H1 (cell line): ENCODE data around the gene ZBED4. TPM values are rescaled to one million over a fixed set of nuclear protein-coding genes. Genes with fewer than 3 reads are reported as not detected.

Source experiments
- CTCF ChIA-PET: fragments of 300-600 bp; sonication (Branson Sonifier 250); formaldehyde crosslinking; loops from one replicate; lab custom pipeline; 2021; ENCODE audit not compliant: partially characterized antibody; lab: Charles Lee
- POLR2A ChIA-PET: fragments of 300-600 bp; sonication (Branson Sonifier 250); formaldehyde crosslinking; loops from one replicate; lab custom pipeline; 2021; ENCODE audit warnings: inconsistent platforms; ENCODE audit not compliant: partially characterized antibody; lab: Charles Lee
- DNase-seq, 2 experiments: peaks; one replicate each; pipeline versions ENCODE4 v3.0.0 to v3.0.0-alpha.2; 2010 to 2022; ENCODE audit warnings: low spot score in 2 of 2, low read depth in 1 of 2, mixed read lengths in 1 of 2
- FAIRE-seq: peaks from 2 replicates; lab custom pipeline; 2011; peaks lifted over from hg19 to GRCh38; lab: Jason Lieb, UNC
- H2AFZ ChIP-seq: 2 replicates; pipeline ENCODE4 v1.8.1; 2012; ENCODE audit warnings: low read length, inconsistent platforms
- H2AK5ac ChIP-seq: 2 replicates; pipeline ENCODE4 v1.6.1; 2013; ENCODE audit warnings: low read depth, low read length
- H2BK120ac ChIP-seq: replicated peaks from 2 replicates; pipeline ENCODE3; 2013; ENCODE audit warnings: low read depth, low read length, inconsistent platforms
- H2BK12ac ChIP-seq: 2 replicates; pipeline ENCODE4 v1.6.1; 2013; ENCODE audit warnings: low read depth, low read length
- H2BK15ac ChIP-seq: 2 replicates; pipeline ENCODE4 v1.6.1; 2013; ENCODE audit warnings: low read length
- H2BK20ac ChIP-seq: 2 replicates; pipeline ENCODE4 v1.6.1; 2013; ENCODE audit warnings: low read length
- H2BK5ac ChIP-seq: 2 replicates; pipeline ENCODE4 v1.6.1; 2013; ENCODE audit warnings: low read depth, low read length
- H3K14ac ChIP-seq: 2 replicates; pipeline ENCODE4 v1.6.1; 2013; ENCODE audit warnings: inconsistent platforms; ENCODE audit not compliant: insufficient read length
- H3K18ac ChIP-seq: 2 replicates; pipeline ENCODE4 v1.6.1; 2013; ENCODE audit warnings: low read length; ENCODE audit errors: extremely low read depth
- H3K23ac ChIP-seq: 2 replicates; pipeline ENCODE4 v1.6.1; 2013; ENCODE audit warnings: inconsistent platforms; ENCODE audit not compliant: insufficient read length
- H3K23me2 ChIP-seq: 2 replicates; pipeline ENCODE4 v1.6.1; 2013; ENCODE audit warnings: low read depth, low read length
- H3K27ac ChIP-seq: 2 replicates; pipeline ENCODE4 v1.6.1; 2011; ENCODE audit warnings: low read depth, low read length, inconsistent platforms
- H3K27me3 ChIP-seq, 4 experiments: replicated peaks in 1 of 4; 1 replicate in 1 of 4; 2 replicates in 3 of 4; pipeline versions ENCODE4 v1.6.1 to v1.8.1; 2011 to 2013; ENCODE audit warnings: low read length in 3 of 4, mild to moderate bottlenecking in 3 of 4, inconsistent platforms in 2 of 4, mixed read lengths in 2 of 4, moderate library complexity in 1 of 4; ENCODE audit not compliant: control insufficient read depth in 3 of 4, insufficient read depth in 3 of 4; ENCODE audit errors: extremely low read depth in 1 of 4
- H3K36me3 ChIP-seq, 4 experiments: 2 replicates each; pipeline versions ENCODE4 v1.6.1 to v1.8.1; 2011 to 2013; ENCODE audit warnings: mild to moderate bottlenecking in 4 of 4, low read length in 3 of 4, moderate library complexity in 2 of 4, control low read depth in 1 of 4, inconsistent platforms in 1 of 4; ENCODE audit not compliant: insufficient read depth in 4 of 4, control insufficient read depth in 2 of 4
- H3K4ac ChIP-seq: replicated peaks from 2 replicates; pipeline ENCODE3; 2013; ENCODE audit warnings: low read length, low read depth, mixed read lengths, inconsistent platforms; ENCODE audit not compliant: insufficient read length
- H3K4me1 ChIP-seq, 4 experiments: replicated peaks in 1 of 4; 1 replicate in 1 of 4; 2 replicates in 3 of 4; pipeline versions ENCODE4 v1.6.1 to v1.8.1; 2011 to 2013; ENCODE audit warnings: low read length in 3 of 4, inconsistent platforms in 2 of 4, mixed read lengths in 1 of 4; ENCODE audit not compliant: insufficient read depth in 4 of 4, control insufficient read depth in 3 of 4
- H3K4me2 ChIP-seq, 2 experiments: 2 replicates each; pipeline versions ENCODE4 v1.6.1 to v1.8.1; 2011 to 2013; ENCODE audit warnings: low read depth in 2 of 2, low read length in 2 of 2, control low read depth in 1 of 2, inconsistent platforms in 1 of 2, mild to moderate bottlenecking in 1 of 2; ENCODE audit not compliant: insufficient read depth in 1 of 2
- H3K4me3 ChIP-seq, 4 experiments: fragments of 200-600, 300-600 bp in 1 of 4; sonication (generic), shearing (Covaris generic), sonication (Bioruptor Twin) in 1 of 4; 2 replicates each; pipeline versions ENCODE4 v1.5.1 to v1.8.1; 2011 to 2016; ENCODE audit warnings: low read length in 4 of 4, low read depth in 3 of 4, control low read depth in 2 of 4, inconsistent platforms in 2 of 4, mild to moderate bottlenecking in 2 of 4, mixed read lengths in 1 of 4, moderate library complexity in 1 of 4; ENCODE audit not compliant: insufficient read depth in 2 of 4; ENCODE audit errors: extremely low read depth in 1 of 4
- H3K56ac ChIP-seq: replicated peaks from 2 replicates; pipeline ENCODE3; 2013; ENCODE audit warnings: low read depth, mild to moderate bottlenecking, mixed read lengths, low read length, inconsistent platforms; ENCODE audit not compliant: insufficient read length
- H3K79me1 ChIP-seq: 2 replicates; pipeline ENCODE4 v1.6.1; 2013; ENCODE audit warnings: low read depth, low read length, control low read depth
- H3K79me2 ChIP-seq, 2 experiments: 2 replicates each; pipeline versions ENCODE4 v1.6.1 to v1.8.1; 2012 to 2013; ENCODE audit warnings: low read length in 2 of 2, mild to moderate bottlenecking in 2 of 2, inconsistent platforms in 1 of 2; ENCODE audit not compliant: insufficient read depth in 2 of 2, control insufficient read depth in 1 of 2
- H3K9ac ChIP-seq, 4 experiments: replicated peaks in 1 of 4; 1 replicate in 1 of 4; 2 replicates in 3 of 4; pipeline versions ENCODE4 v1.6.1 to v1.8.1; 2011 to 2013; ENCODE audit warnings: low read depth in 3 of 4, low read length in 3 of 4, control low read depth in 2 of 4, mild to moderate bottlenecking in 2 of 4, moderate library complexity in 2 of 4, inconsistent platforms in 1 of 4; ENCODE audit errors: extremely low read depth in 1 of 4
- H3K9me3 ChIP-seq, 2 experiments: 2 replicates each; pipeline versions ENCODE4 v1.6.1 to v1.8.1; 2012 to 2013; ENCODE audit warnings: mild to moderate bottlenecking in 2 of 2, moderate library complexity in 2 of 2, control low read depth in 1 of 2, inconsistent platforms in 1 of 2, low read depth in 1 of 2, low read length in 1 of 2, mixed read lengths in 1 of 2; ENCODE audit not compliant: insufficient read depth in 2 of 2
- H4K20me1 ChIP-seq, 2 experiments: replicated peaks in 1 of 2; 2 replicates each; pipeline versions ENCODE3 to v1.8.1; 2011 to 2013; ENCODE audit warnings: inconsistent platforms in 2 of 2, low read length in 2 of 2, mild to moderate bottlenecking in 1 of 2; ENCODE audit not compliant: insufficient read depth in 2 of 2, control insufficient read depth in 1 of 2
- H4K5ac ChIP-seq: 2 replicates; pipeline ENCODE4 v1.6.1; 2013; ENCODE audit warnings: low read length, low read depth, mixed read lengths, inconsistent platforms; ENCODE audit not compliant: insufficient read length
- H4K8ac ChIP-seq: 2 replicates; pipeline ENCODE4 v1.8.0; 2013; ENCODE audit warnings: mild to moderate bottlenecking, moderate library complexity, low read length, inconsistent platforms; ENCODE audit not compliant: insufficient read depth; ENCODE audit errors: extremely low read depth
- H4K91ac ChIP-seq: replicated peaks from 2 replicates; pipeline ENCODE3; 2013; ENCODE audit warnings: low read length, mixed read lengths, inconsistent platforms; ENCODE audit not compliant: insufficient read length
- ASH2L ChIP-seq: fragments of 200-600, 300-600 bp; sonication (generic); IDR thresholded peaks from one replicate; pipeline ENCODE4 v1.7.1; 2017; ENCODE audit warnings: low read length
- ATF2 ChIP-seq: IDR thresholded peaks from 2 replicates; pipeline ENCODE4 v1.6.1; 2012; ENCODE audit warnings: low read length, inconsistent platforms
- CBX5 ChIP-seq: fragments of 300-800, 300-1000 bp; sonication (generic); IDR thresholded peaks from 2 replicates; pipeline ENCODE4 v1.7.1; 2016; ENCODE audit warnings: antibody characterized with exemption, low read length, low read depth
- HDAC2 ChIP-seq, 2 experiments: fragments of 300-600 bp in 1 of 2; sonication (generic) in 1 of 2; IDR thresholded peaks; 2 replicates each; pipeline ENCODE4 v1.6.1; 2011 to 2012; ENCODE audit warnings: low read depth in 2 of 2, low read length in 2 of 2, mild to moderate bottlenecking in 2 of 2, moderate library complexity in 2 of 2, borderline replicate concordance in 1 of 2, inconsistent platforms in 1 of 2
- KDM4A ChIP-seq: IDR thresholded peaks from one replicate; pipeline ENCODE4 v1.7.1; 2012; ENCODE audit warnings: low read depth, mild to moderate bottlenecking, moderate library complexity, low read length, inconsistent platforms; ENCODE audit not compliant: severe bottlenecking
- MAX ChIP-seq: IDR thresholded peaks from 2 replicates; pipeline ENCODE4 v1.6.1; 2012; ENCODE audit warnings: inconsistent platforms
- POLR2A ChIP-seq, 2 experiments: IDR thresholded peaks; 1 replicate in 1 of 2; 2 replicates in 1 of 2; pipeline ENCODE4 v1.6.1; 2011; ENCODE audit warnings: low read depth in 2 of 2, low read length in 2 of 2, mild to moderate bottlenecking in 2 of 2; ENCODE audit errors: control extremely low read depth in 1 of 2
- POLR2AphosphoS5 ChIP-seq: IDR thresholded peaks from 2 replicates; pipeline ENCODE4 v1.6.1; 2011; ENCODE audit warnings: low read depth, low read length
- POU5F1 ChIP-seq: IDR thresholded peaks from 2 replicates; pipeline ENCODE4 v1.6.1; 2011; ENCODE audit warnings: low read depth, mild to moderate bottlenecking, low read length, moderate library complexity
- RAD21 ChIP-seq, 2 experiments: IDR thresholded peaks in 1 of 2; conservative IDR thresholded peaks in 1 of 2; 2 replicates each; pipeline ENCODE4 v1.6.1; 2011; ENCODE audit warnings: low read depth in 2 of 2, low read length in 2 of 2, improper control_type of control experiment in 1 of 2, inconsistent platforms in 1 of 2, mild to moderate bottlenecking in 1 of 2, moderate library complexity in 1 of 2
- WGBS, 2 experiments: shearing (Covaris generic) in 1 of 2; methylation state at CpG; one replicate each; pipeline versions ENCODE4 v1.1.6 to v1.1.7; 2013 to 2015; ENCODE audit warnings: low lambda C conversion rate in 2 of 2, mixed read lengths in 2 of 2, inconsistent platforms in 1 of 2, low coverage in 1 of 2, missing lambda C conversion rate in 1 of 2; ENCODE audit not compliant: insufficient replicate concordance in 2 of 2, insufficient coverage in 1 of 2, insufficient read length in 1 of 2; ENCODE audit errors: extremely low coverage in 1 of 2, missing lambda C conversion rate in 1 of 2; 5-methylcytosine and 5-hydroxymethylcytosine counted together
- polyA plus RNA-seq, 7 experiments: library from polyadenylated mRNA; depleted of rRNA in 3 of 7; stranded (reverse) in 5 of 7; unstranded in 2 of 7; fragments of >200 nt in 5 of 7; fragments of 200-250 nt in 2 of 7; gene quantifications; 1 replicate in 5 of 7; 2 replicates in 1 of 7; 4 replicates in 1 of 7; pipeline versions ENCODE4 v1.2.1 to v1.2.3, GENCODE V29; 2011 to 2013; ENCODE audit warnings: missing spikeins in 2 of 7, mixed read lengths in 2 of 7
- total RNA-seq: library from RNA; stranded (reverse); fragmentation: NEBNext Ultra II Directional; extraction: Animal tissue kit (Norgen Biotek cat#: 25700); gene quantifications from 2 replicates; pipeline ENCODE4 v1.2.1, GENCODE V29; 2021

Gene ZBED4
- total and polyA plus RNA-seq, 2 of the 8 experiments (the other 6 are each of a cell fraction or from before 2014, with no cell fraction given) = 11.0 to 28.3 TPM

- WGBS, 2 experiments = 80% methylated on average over 21 of the region's 38 CpGs; no CpG with 5 or more reads in 1 of the 2 experiments
- Histone ChIP-seq H3K79me1 (no peaks in the 10 kb centered on the region; the same call in 1 of the 2 replicates), H3K23me2 (peaks cover 3% of the 10 kb centered on the region; the same call in 1 of the 2 replicates), H2BK15ac (no peak overlapping the region), H3K4ac (no peak overlapping the region), H3K36me3 (no peaks in the 10 kb centered on the region; a peak in 2 of 8 replicates), H3K14ac (no peak overlapping the region), H3K23ac (no peak overlapping the region), H3K4me1 (peaks cover 0 to 3% (median 0%) of the 10 kb centered on the region in 4 experiments; a peak in 1 of 7 replicates), H2AFZ (no peak overlapping the region), H2BK120ac (no peak overlapping the region), H2BK20ac (no peak overlapping the region), H3K9ac (no peak overlapping the region; a peak in 1 of 7 replicates), H2BK5ac (no peak overlapping the region; the same call in 1 of the 2 replicates), H4K91ac (no peak overlapping the region), H4K20me1 (peaks cover 2 to 4% of the 10 kb centered on the region in 2 experiments), H2AK5ac (no peak overlapping the region)
- no peak for DNase-seq
- TF ChIP-seq HDAC2 (IDR thresholded peaks at IDR 0.05; ENCODE audit: borderline replicate concordance in 1 of 2, low read depth in 2 of 2, low read length in 2 of 2) (no peak), POU5F1 (no peak), KDM4A (no peak), POLR2A (IDR thresholded peaks at IDR 0.05; ENCODE audit: control extremely low read depth in 1 of 2, low read depth in 2 of 2, low read length in 2 of 2) (no peak), ASH2L (no peak), MAX (no peak), CBX5 (no peak), ATF2 (no peak), POLR2AphosphoS5 (no peak), RAD21 (IDR thresholded peaks at IDR 0.05 in 1 of 2, conservative IDR thresholded peaks at IDR 0.05 in 1 of 2; ENCODE audit: low read depth in 2 of 2, low read length in 2 of 2) (no peak)
- TF ChIP-seq, all 59 proteins: peak for 0
- H4K8ac ChIP-seq = no peak overlapping the region
- ChIA-PET CTCF (no interaction called here), POLR2A (no interaction called here)
- no peak overlapping the region for H4K5ac ChIP-seq
- H2BK12ac ChIP-seq = no peak overlapping the region
- peak overlapping the region in 1 of 4 experiments; percentile 42; a peak in 2 of 8 replicates for H3K4me3 ChIP-seq
- H3K27me3 ChIP-seq = peaks cover 0 to 12% (median 10%) of the 10 kb centered on the region in 4 experiments; a peak in 6 of 7 replicates
- peak overlapping the region in 1 of 2 experiments; percentile 62; a peak in 3 of 4 replicates for H3K4me2 ChIP-seq
- no peak overlapping the region for H3K18ac ChIP-seq
- no peak overlapping the region for H3K56ac ChIP-seq
- H3K79me2 ChIP-seq = no peaks in the 10 kb centered on the region
- no peak for FAIRE-seq
- H3K9me3 ChIP-seq = no peaks in the 10 kb centered on the region
- H3K27ac ChIP-seq = no peak overlapping the region
Observed at GRCh38 chr22:49928555-49929210, 75.0 kb downstream of the ZBED4 start.
